Chondrocyte (in vitro differentiated cells): ENCODE measurements around the gene ANKRD31. TPM values are rescaled to one million over a fixed set of nuclear protein-coding genes. Genes with fewer than 3 reads are reported as not detected.

ENCODE experiments used
- DNase-seq: peaks from one replicate; pipeline ENCODE4 v3.0.0; 2021; ENCODE audit warnings: mixed read lengths, low spot score
- H3K27ac Mint-ChIP-seq: one replicate; pipeline ENCODE4 v1.8.0; 2021; ENCODE audit warnings: mild to moderate bottlenecking, moderate library complexity, mixed read lengths; ENCODE audit not compliant: unreplicated experiment
- H3K27me3 Mint-ChIP-seq: 2 replicates; pipeline ENCODE4 v1.8.0; 2021; ENCODE audit warnings: low read depth, mixed read lengths
- H3K36me3 Mint-ChIP-seq: 2 replicates; pipeline ENCODE4 v1.8.0; 2021; ENCODE audit warnings: low read depth, mixed read lengths
- H3K4me1 Mint-ChIP-seq: 2 replicates; pipeline ENCODE4 v1.8.0; 2021; ENCODE audit warnings: low read depth, mild to moderate bottlenecking, mixed read lengths
- H3K4me3 Mint-ChIP-seq: one replicate; pipeline ENCODE4 v1.8.0; 2021; ENCODE audit warnings: mild to moderate bottlenecking, moderate library complexity, mixed read lengths; ENCODE audit not compliant: unreplicated experiment
- H3K9me3 Mint-ChIP-seq: 2 replicates; pipeline ENCODE4 v1.8.0; 2021; ENCODE audit warnings: low read depth, mixed read lengths
- CTCF ChIP-seq: fragments of 200-600 bp; sonication (generic); IDR thresholded peaks from 2 replicates; pipeline ENCODE4 v1.5.0; 2021; ENCODE audit warnings: antibody characterized with exemption, mild to moderate bottlenecking, moderate library complexity
- total RNA-seq: library from RNA; stranded (reverse); gene quantifications from 3 replicates; pipeline ENCODE4 v1.2.1, GENCODE V29; 2021

Gene ANKRD31
- total RNA-seq, 1 donor from 2014 or later, result 0.10 TPM

GRCh38 chr5:75021219-75021618 lies 215.5 kb downstream of the ANKRD31 start:
- peaks cover 8% of the 10 kb centered on the region for H3K4me1 Mint-ChIP-seq
- no peaks in the 10 kb centered on the region for H3K9me3 Mint-ChIP-seq
- no peaks in the 10 kb centered on the region for H3K27me3 Mint-ChIP-seq
- no peak for DNase-seq
- H3K36me3 Mint-ChIP-seq, result no peaks in the 10 kb centered on the region
- no peak overlapping the region for H3K27ac Mint-ChIP-seq
- no peak for TF ChIP-seq CTCF
- no peak overlapping the region for H3K4me3 Mint-ChIP-seq

DNA sequence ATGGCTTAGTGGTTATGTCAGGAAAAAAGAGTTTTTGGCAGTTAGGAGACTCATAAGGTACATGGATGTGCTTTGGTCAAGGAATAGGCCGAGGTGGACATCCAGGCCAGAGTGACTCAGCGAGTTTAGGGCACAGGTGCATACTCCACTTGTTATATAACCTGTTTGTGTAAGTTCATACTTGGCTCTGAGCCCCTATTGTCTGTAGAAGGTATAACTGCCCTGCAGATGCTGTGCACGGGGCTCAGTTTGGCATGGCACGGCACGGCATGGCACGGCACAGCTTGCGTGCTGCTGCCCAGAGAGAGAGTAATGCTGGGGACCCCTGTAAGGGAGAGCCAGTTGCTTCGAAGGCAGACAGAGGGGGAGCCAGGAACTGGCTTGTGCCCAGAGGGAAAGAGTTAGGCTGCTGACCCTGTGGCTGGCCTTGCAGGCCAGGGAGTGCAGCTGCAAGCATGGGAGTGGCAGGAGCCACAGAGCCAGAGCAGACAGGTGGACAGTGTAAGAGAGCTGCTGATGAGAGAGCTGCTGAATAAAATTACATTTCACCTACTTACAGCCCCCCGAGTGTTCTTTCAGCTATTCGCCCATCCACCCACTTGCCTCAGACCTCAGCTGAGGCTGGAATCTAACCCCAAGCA lies 216.5 kb downstream of the ANKRD31 start:
- TF ChIP-seq CTCF, result no peak
- no peak overlapping the region for H3K27ac Mint-ChIP-seq
- H3K4me1 Mint-ChIP-seq, result peaks cover 8% of the 10 kb centered on the region
- no peaks in the 10 kb centered on the region for H3K9me3 Mint-ChIP-seq
- no peak overlapping the region for H3K4me3 Mint-ChIP-seq
- H3K27me3 Mint-ChIP-seq, result no peaks in the 10 kb centered on the region
- DNase-seq, result no peak
- no peaks in the 10 kb centered on the region for H3K36me3 Mint-ChIP-seq

GRCh38 chr5:75018805-75019587 lies 217.7 kb downstream of the ANKRD31 start:
- Mint-ChIP-seq H3K27me3 (no peaks in the 10 kb centered on the region), H3K27ac (no peak overlapping the region)

More at GRCh38 chr5:75018805-75019587, 217.7 kb downstream of the ANKRD31 start:
- no peaks in the 10 kb centered on the region for H3K36me3 Mint-ChIP-seq
- no peak for DNase-seq
- no peak for TF ChIP-seq CTCF
- peaks cover 4% of the 10 kb centered on the region for H3K9me3 Mint-ChIP-seq
- no peak overlapping the region for H3K4me3 Mint-ChIP-seq
- peaks cover 3% of the 10 kb centered on the region for H3K4me1 Mint-ChIP-seq

Other genes starting within 250 kb of the ANKRD31 start
- 0.65 to 2.6 TPM (median 2.6 TPM) in 3 replicates for gene GCNT4, start 184.3 kb downstream of the ANKRD31 start, total RNA-seq
- 63.2 to 75.9 TPM (median 73.1 TPM) in 3 replicates for gene HMGCR, start 100.3 kb upstream of the ANKRD31 start, total RNA-seq